H1 (cell line): ENCODE data around the gene ZSCAN30. TPM values are rescaled to one million over a fixed set of nuclear protein-coding genes. Genes with fewer than 3 reads are reported as not detected.

Experiments
- GABPA ChIP-seq: IDR thresholded peaks from 2 replicates; pipeline ENCODE4 v1.6.1; 2011; ENCODE audit warnings: mild to moderate bottlenecking, low read length, moderate library complexity, borderline replicate concordance; ENCODE audit not compliant: insufficient read depth
- HDAC6 ChIP-seq: IDR thresholded peaks from one replicate; pipeline ENCODE4 v1.7.1; 2012; ENCODE audit warnings: low read depth, mild to moderate bottlenecking, inconsistent platforms, low read length, moderate library complexity
- RFX5 ChIP-seq: IDR thresholded peaks from 2 replicates; pipeline ENCODE4 v1.6.1; 2011; ENCODE audit warnings: low read depth, low read length, improper control_type of control experiment, borderline replicate concordance
- polyA plus RNA-seq, 7 experiments: library from polyadenylated mRNA; depleted of rRNA in 3 of 7; stranded (reverse) in 5 of 7; unstranded in 2 of 7; fragments of >200 nt in 5 of 7; fragments of 200-250 nt in 2 of 7; gene quantifications; 1 replicate in 5 of 7; 2 replicates in 1 of 7; 4 replicates in 1 of 7; pipeline versions ENCODE4 v1.2.1 to v1.2.3, GENCODE V29; 2011 to 2013; ENCODE audit warnings: missing spikeins in 2 of 7, mixed read lengths in 2 of 7
- total RNA-seq: library from RNA; stranded (reverse); fragmentation: NEBNext Ultra II Directional; extraction: Animal tissue kit (Norgen Biotek cat#: 25700); gene quantifications from 2 replicates; pipeline ENCODE4 v1.2.1, GENCODE V29; 2021

ZSCAN30 gene
- total and polyA plus RNA-seq, 2 of the 8 experiments (the other 6 are each of a cell fraction or from before 2014, with no cell fraction given): 4.4 to 10.3 TPM

DNA sequence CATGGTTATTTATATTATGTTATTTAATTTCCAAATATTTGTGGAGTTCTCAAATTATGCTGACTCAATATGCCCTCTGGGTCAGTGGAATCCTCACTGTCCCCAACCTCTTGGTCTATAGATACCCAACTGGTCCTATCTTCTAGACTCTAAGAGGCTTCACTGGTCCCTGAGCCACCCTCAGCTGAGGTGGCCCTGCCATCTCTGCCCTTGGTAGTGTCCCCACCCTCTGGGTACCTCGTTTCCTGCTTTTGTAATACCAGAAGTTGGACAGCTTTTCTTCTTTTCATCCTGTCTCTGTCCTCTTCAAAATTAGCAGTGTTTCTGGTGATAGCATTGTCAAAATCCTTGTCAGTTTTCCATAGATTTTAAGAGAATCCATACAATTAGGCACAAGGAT, 11.9 kb downstream of the ZSCAN30 start (continued):
- TF ChIP-seq HDAC6: no peak
- no peak for TF ChIP-seq GABPA
- TF ChIP-seq RFX5: no peak
